GM21825 (cell line): ENCODE data around the gene DCT.
"Not testable (repeated sequence)": the region's sequence is repeated elsewhere in the genome, so short reads cannot be mapped to it uniquely, and the experiment has no call there.

ENCODE experiments used
- ATAC-seq: cut with Tn5 transposase; IDR thresholded peaks from one replicate; pipeline ENCODE4 v1.9.1; 2021; ENCODE audit warnings: mild to moderate bottlenecking, moderate library complexity; ENCODE audit not compliant: unreplicated experiment

Gene DCT

DNA sequence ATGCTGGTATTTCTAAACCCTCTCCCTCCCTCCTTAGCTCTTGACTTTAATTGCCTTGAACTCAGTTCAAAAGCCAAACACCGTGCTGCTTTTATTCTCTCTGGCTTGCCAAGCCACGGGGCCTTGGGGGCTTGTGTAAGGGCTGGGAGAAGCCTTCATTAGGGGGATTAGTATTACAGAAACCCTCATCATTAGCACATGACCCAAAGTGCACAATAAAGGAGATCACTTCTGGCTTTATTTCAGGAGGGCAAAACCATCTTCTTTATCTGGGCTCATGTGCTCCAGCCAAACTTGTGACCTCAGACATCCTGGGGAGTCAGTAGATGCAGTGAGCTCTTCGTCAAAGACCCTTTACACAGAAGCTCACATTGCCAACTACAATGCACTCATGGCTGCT, at the start of gene DCT:
DCT (minus strand) TSS at position 67 of the 400 bp plus-strand sequence. CDS start 427 bp downstream, outside the sequence.
- no peak for ATAC-seq

- not testable (repeated sequence) for ATAC-seq
These were observed 47.5 kb upstream of the DCT start for GRCh38 chr13:94526956-94527355.

GRCh38 chr13:94525781-94526180, 46.3 kb upstream of the DCT start:
- ATAC-seq: no peak

DNA sequence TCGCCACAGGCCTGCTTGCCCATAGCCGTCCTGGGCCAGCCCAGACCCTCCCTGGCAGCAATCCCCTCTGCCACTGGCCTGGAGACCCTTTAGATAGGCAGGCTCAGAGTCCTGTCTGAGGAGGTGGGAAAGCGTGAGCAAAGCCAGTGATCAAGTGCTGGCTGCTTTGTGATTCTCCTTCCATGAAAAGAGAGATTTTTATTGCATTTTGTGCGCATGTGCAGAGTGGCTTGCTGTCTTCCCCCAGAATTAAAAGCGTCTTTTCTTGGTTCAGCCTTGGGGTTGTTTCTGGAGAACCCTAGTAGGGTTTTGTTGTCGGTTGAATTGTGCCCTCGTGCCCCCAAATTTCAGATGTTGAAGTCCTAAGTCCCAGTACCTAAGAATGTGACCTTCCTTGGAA, 44.9 kb upstream of the DCT start:
- no peak for ATAC-seq

DNA sequence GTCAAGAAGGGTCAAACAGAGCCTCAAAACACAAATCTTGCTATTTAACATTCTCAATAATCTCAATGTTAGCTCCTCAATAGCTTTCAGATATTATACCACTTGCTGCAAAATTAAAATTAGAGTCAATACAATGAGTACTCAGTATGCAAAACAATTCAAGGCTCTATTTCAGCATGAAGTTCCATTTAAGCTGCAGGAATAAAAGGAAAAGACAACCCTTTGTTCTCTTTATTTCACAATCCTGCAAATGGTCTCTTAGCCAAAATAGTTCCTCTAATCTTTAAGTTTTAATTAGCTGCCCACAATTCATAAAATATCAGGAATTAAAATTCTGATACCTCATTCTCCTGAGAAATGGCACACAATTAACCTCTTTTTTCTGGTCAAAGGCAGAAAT, 40.5 kb upstream of the DCT start:
- no peak for ATAC-seq

DNA sequence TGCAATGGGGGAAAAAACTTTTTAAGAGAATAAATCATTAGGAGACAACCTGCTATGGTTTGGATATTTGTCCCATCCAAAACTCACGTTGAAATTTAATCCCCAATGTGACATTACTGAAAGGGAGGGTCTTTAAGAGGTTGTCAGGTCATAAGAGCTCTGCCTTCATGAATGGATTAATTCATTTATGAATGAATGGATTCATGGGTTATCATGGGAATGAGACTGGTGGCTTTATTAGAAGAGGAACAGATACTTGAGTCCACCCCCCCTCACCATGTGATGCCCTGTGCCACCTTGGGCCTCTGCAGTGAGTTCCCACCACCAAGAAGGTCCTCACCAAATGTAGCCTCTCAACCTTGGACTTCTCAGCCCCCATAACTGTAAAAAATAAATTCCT, 37.0 kb upstream of the DCT start:
- ATAC-seq: no peak

- ATAC-seq: no peak
These were observed 36.4 kb upstream of the DCT start for GRCh38 chr13:94515911-94516310.

DNA sequence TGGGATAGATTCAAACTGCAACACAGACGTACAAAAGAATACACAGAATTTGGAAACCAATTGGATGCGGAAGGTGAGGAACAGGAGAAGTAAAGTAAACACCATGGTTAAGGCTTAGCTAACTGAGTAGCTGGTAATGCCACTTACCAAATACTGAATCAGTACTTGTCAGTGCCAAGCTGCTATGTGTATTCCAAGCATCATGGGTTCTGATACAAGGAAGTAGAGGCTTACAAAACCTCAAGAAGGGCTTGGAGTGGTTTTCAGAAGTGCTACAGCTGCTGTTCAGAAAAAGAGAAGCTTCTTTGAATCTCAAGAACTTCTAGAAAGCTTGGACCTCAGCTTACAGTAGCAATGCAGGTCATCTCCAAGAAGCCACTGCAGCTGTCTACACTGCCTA, 35.9 kb upstream of the DCT start:
- ATAC-seq: no peak

DNA sequence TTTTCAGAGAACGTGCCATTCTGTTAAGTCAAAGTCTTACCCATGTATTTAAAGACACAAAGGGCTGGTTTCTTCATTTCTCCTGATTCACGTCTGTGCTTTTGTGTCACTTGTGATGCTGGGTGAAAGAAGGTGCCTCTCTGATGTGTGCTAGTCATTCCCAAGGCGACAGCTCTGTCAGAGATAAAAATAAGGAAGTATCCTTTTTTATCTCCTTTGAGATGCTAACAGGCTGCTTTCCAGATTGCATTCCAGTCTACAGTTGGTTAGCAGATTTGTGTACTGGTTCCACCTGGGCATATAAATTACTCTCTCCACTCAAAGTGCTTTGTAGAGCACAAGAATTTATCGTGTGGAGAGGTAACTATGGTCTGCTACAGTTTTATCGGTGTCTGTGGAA, 33.5 kb upstream of the DCT start:
- no peak for ATAC-seq

DNA sequence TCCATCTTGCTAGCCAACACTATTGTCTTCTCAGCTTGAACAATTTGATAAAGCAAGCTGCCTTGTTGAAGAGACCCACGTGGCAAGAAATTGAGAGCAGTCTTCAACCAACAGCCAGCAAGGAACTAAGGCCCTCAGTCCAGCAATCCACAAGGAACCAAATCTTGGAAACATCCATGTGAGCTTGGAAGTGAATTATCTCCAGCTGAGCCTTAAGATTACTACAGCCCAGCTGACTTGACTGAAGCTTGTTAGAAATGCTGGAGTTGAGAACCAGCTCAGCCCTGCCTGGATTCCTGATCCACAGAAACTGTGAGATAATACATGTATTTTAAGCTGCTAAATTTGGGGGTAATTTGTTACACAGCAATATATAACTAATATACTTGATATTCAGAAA, 26.2 kb upstream of the DCT start:
- no peak for ATAC-seq

DNA sequence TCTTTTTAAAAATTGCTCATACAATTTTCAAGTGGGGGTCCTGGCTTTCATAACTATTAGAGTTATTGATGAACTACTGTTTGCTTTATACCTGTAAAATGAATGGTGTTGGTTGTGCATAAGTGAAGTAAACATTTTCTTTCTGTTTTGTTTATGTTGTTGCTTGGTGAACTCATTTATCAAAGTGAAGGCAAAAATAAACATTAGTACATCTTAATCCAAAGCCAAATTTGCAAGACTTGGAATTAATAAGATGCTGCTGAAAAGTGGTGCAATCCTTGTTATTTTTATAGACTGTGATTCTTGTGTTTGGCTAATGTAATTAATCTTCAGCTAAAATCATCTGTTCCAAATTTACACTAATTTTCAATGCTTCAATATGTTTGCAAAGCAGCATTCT, 24.4 kb upstream of the DCT start:
- ATAC-seq: no peak

DNA sequence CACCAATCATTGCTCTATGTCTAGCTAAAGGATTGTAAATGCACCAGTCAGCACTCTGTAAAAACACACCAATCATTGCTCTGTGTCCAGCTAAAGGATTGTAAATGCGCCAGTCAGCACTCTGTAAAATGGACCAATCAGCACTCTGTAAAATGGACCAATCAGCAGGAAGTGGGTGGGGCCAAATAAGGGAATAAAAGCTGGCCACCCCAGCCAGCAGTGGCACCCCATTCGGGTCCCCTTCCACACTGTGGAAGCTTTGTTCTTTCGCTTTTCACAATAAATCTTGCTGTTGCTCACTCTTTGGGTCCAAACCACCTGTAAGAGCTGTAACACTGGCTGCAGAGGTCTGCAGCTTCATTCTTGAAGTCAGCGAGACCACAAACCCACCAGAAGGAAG, 19.3 kb upstream of the DCT start:
- not testable (repeated sequence) for ATAC-seq

DNA sequence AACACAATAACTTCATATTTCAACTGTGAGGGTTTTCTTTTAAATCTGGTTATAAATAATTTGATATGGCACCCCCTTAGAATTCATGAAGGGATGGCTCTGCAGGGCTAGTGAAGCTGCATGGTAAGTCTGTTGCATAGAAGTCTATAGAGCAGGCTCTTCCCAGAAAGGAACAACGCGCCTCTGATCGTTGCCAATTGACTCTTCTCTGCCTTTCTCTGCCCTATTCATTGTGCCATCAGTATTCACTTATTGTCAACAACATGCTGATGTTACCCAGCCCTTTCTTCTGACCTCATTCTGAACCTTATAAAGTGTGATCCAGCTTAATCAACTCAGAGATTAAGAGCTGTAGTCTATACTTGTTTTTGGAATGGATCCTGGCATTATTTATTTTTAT, 16.3 kb upstream of the DCT start:
- ATAC-seq: no peak

DNA sequence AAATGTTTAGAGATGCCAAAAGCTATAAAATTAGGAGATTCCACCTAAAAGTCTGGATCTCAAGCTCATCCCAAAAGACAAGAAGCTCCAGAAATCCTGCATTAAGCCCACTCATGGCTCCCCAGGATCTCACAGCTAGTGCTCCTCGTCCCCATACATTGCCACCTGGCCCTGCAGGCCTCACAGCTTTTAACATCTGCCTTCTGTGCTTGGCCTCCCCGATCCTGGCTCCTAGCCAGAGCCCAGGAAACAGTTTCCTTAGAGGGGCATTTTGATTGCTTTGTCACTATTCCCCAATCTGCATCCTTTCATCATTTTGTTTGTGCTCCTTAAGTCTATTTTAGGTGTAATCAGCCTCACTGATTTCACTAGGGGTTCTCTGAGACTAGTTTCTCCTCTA, 14.5 kb upstream of the DCT start:
- ATAC-seq: no peak

DNA sequence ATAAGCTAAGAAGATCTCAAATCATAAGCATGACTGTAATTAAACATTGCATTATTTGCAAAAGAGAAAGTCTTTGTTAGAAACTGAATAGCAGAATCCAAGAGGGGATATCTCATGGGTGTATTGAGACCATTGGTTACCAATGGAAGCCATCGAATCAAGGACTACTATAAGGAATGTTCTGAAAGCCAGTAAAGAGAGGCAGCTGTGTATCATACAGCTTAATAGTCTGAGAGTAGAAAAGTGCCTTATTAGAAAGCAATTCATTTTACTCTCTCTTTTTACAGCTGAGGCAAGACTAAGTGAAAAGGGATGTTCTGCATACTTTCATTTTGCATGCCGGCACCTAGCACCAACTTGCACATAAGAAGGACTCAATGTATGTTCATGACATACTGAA, 7.6 kb upstream of the DCT start:
- no peak for ATAC-seq

- ATAC-seq: no peak
These were observed 4.5 kb upstream of the DCT start for GRCh38 chr13:94483970-94484369.

DNA sequence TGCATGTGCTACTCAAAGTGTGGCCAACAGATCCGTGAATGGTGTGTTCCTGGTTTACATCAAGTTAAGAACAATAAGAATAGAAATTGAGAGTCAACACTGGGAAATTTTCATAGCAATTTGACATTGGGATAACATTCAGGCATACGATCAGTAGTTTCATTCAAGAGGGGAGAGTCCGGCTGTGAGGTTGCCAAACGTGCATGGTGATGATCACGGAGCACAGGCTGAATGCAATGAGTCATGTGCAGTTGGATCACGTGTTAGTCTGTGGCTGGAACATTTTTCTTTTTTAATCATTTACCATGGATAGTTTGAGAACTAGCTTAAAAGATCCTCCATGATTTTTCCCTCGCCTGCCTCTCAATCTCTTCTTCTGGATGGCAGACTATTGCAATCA, 2.5 kb upstream of the DCT start:
- ATAC-seq: no peak

DNA sequence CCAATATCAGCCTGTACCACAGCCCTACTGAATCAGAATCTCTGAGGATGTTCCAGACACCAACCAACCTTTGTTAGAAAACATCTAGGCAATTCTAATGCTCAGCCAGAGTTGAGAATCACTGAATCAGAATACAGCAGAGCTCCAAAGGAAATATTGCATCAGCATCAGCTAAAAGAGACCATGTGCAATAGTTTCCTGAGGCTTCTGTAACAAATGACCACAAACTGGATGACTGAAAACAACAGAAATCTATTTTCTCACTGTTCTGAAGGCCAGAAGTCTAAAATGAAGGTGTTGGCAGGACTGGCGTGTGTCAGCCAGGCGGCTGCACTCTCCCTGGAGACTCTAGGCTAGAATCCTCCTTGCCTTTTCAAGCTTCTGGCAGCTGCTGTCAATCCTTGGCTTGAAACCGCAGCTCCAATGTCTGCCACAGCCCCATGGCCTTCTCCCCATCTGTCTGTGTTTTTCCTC, 1.2 kb upstream of the DCT start:
- no peak for ATAC-seq

- ATAC-seq: no peak
These were observed 569 bp downstream of the DCT start for GRCh38 chr13:94478913-94479312.

DNA sequence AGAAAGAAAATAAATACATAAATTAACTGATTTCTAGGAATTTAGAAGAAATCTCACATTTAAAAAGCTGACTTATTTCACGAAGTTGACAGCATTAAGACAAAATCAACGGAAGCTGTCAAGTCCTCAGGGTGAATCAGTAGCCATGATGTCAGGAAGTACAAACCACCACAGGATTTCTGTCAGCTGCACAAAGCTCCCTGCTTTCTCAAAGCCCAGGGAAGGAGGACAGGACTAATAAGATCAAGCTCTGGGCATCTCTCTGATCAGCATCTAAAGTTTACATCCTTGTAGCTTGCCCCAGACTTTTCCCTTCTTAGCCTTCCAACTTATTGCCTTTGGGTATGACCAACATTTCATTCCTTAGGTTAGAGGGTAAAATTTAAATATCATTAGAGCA, 9.4 kb downstream of the DCT start:
- ATAC-seq: no peak

GRCh38 chr13:94464771-94465170, 14.7 kb downstream of the DCT start:
- ATAC-seq: no peak

- no peak for ATAC-seq
These were observed 16.8 kb downstream of the DCT start for GRCh38 chr13:94462670-94463069.

- ATAC-seq: no peak
These were observed 20.4 kb downstream of the DCT start for GRCh38 chr13:94459116-94459515.

DNA sequence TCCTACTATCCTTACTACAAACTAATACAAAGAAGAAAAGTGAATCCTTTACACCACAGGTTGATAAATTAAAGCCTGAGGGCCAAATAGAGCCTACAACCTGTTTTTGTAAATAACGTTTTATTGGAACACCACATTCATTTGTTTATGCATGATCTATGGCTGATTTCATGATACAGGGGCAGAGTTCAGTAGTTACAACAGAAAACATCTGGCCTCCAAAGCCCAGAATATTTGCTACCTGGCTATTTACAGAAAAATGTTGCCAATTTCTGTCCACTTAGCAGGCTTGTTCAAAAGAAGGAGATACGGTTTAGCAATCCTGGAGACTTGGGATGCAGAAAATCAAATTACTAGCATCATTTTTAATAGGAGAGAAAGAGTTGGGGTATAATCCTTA, 24.1 kb downstream of the DCT start:
- no peak for ATAC-seq
